Esophagus muscularis mucosa (tissue), 4 donors: ENCODE results near the gene FAM120AOS.

Experiments used
- CTCF ChIP-seq, 3 experiments: fragments of 200-600 bp in 2 of 3; fragments of 450-650 bp in 1 of 3; sonication (generic) in 2 of 3; IDR thresholded peaks; one replicate each; pipeline ENCODE4 v1.5.1; 2017 to 2019; ENCODE audit warnings: antibody characterized with exemption in 3 of 3, mild to moderate bottlenecking in 2 of 3, moderate library complexity in 1 of 3
- EP300 ChIP-seq: sonication (generic); formaldehyde crosslinking; IDR thresholded peaks from one replicate; pipeline ENCODE4 v1.6.1; 2017; ENCODE audit warnings: antibody characterized with exemption
- POLR2AphosphoS5 ChIP-seq, 2 donors: sonication (generic); formaldehyde crosslinking; IDR thresholded peaks; one replicate each; pipeline ENCODE4 v1.6.1; 2017; ENCODE audit warnings: antibody characterized with exemption in 2 of 2

GRCh38 chr9:93460689-93461413, 7.5 kb upstream of the FAM120AOS start:
- TF ChIP-seq CTCF (IDR thresholded peaks at IDR 0.05) (no peak), EP300 (no peak), POLR2AphosphoS5 (IDR thresholded peaks at IDR 0.05) (no peak)
